DLD1 (cell line): ENCODE data around the gene S100A2.
"Not testable (repeated sequence)": the region's sequence is repeated elsewhere in the genome, so short reads cannot be mapped to it uniquely, and the experiment has no call there.

Experiments
- in situ Hi-C: cut with HindIII; loops from 2 replicates; pipeline ENCODE4 v1.10.0; 2017; ENCODE audit warnings: low sequenced_read_pairs

S100A2 gene

DNA sequence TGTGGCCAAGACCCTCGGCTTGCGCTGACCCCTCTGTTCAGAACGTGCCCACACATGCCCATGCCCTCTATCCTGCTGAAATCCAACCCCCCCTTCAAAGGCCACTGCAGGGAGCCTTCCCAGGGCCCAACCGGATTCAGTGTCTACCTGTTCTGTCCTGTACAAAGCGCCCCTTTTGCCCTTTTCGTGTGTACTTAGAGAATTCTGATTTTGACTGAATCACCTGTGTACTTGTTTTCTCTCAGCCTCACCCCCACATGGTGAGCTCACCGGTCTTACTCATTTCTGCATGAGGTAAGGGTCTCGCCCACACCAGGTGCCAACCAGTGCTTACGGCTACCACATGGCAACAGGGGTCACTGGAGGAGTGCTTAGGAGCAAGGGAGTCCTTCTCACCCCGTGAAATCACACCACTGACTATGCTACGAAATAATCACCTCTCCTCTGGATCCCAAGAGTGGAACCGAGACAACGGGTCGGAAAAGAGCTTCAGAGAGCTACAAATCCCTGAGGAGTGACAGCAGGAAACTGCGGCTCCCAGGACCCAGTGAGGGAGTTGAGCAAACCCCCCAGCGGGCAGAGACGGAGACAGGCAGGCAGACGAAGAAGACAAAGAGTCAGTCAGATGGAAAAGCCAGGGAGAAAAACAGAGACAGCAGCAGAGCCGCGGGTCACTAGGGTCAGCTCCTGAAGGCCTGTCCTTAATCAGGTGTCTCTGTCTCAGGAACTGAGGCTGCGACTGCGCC, 2.1 kb upstream of the S100A2 start:
- in situ Hi-C loops: no loop called here

DNA sequence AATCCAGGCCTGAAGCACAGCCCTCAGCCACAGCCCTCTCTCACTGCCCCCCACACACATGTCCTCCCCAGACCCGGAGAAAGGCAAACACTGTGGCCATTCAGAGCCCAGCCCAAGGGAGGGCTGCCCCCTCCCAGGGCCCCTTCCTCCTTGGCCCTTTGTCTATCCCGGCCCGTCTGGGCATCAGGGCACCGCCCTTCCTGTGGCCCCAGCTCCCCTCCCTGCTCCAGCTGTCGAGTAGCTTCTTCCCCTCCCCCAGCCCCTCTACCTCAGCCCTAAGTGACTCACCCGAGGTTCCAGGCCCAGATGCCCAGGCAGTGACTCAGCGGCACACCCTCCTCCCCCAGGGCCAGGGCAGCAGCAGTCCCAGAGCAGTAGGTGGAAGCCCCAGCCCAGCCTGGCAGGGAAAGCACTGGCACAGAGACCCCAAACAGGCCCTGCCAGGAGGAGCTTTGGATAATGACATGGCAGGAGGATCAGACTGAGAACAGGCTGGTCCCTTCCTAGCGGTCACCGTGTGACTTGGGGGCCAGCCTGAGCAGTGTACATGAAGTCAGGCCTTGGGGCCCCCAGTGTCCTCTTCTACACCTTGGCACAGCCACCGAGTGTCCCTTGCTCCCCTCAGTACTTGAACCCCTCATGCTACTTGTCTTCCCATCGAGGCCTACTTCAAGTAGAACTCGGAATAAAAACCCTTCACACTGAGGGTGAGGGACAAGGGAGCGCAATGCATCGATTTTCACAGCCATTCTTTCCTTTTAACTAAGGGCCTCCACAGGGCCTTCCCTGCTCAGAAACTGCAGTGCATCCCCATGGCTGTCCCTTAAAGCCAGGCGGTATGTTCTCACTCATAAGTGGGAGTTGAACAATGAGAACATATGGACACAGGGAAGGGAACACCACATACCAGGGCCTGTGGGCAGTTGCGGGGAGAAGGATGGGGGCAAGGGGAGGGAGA, 1.0 kb upstream of the S100A2 start:
- in situ Hi-C loops: no loop called here

DNA sequence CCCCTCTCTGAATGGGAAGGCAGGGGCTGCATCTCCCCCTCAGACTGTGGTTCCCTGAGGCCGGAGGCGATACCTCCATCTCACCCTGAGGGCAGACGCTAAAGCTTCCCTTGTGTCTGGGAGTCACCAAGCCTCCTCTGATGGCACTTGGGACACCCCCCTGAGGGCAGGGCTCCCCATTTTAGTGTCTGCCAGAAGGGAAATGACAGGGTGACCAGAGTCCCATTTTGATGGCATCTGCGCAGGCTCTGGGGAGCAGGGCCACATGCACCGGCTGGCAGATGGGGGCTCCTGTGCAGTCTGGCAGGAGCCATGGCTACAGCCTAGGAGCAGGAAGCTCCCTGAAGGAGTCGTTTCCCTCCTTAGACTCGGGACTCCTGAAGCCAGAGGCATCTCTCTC, 1.7 kb downstream of the S100A2 start:
- in situ Hi-C loops: no loop called here

DNA sequence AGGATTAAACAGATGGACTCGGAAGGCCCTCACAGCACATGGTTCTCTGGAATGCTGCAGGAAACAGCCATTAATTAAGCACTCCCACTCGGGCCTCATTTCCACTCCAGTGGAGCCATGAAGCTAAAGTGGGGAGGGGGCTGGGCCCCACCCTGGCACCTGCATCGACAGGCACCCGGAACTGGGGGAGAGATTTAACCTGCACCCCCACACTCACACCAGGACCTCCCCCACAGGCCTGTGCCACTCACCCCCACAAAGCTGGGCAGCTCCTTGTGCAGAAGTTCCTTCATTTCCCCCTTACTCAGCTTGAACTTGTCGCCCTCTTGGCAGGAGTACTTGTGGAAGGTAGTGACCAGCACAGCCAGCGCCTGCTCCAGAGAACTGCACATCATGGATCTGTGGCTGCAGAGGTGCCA, 2.2 kb downstream of the S100A2 start:
- in situ Hi-C loops: no loop called here

DNA sequence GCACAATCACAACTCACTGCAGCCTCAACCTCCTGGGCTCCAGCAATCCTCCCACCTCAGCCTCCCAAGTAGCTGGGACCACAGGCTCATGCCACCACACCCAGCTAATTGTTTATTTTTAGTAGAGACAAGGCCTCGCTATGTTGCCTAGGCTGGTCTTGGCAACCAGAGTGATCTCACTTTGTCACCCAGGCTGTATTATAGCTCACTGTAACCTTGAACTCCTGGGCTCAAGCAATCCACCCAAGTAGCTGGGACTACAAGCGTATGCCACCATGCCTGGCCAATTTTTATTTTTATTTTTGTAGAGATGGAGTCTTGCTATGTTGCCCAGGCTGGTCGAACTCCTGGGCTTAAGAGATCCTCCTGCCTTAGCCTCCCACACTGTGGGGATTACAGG, 3.6 kb downstream of the S100A2 start:
- in situ Hi-C loops: not testable (repeated sequence)

DNA sequence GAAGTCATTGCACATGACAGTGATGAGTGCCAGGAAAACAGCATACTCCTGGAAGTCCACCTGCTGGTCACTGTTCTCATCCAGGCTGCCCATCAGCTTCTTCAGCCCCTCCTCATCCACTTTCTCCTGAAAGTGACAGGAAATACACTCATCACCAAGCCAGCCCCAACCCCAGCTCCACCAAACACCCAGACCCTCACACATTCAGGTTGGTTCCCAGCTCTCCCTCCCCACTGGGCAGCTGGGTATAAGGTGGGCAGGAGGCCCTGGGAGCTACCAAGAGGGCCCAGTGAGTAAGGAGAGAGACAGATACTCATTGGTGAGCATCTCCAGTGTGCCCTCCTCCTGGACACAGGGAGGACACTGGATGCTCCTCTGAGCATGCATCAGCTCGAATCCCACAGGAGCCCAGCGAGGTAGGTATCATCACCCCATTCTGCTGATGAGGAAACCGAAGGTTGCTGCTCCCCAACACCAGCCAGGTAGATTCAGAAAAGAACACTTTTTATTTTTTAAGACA, 4.1 kb downstream of the S100A2 start:
- in situ Hi-C loops: no loop called here

DNA sequence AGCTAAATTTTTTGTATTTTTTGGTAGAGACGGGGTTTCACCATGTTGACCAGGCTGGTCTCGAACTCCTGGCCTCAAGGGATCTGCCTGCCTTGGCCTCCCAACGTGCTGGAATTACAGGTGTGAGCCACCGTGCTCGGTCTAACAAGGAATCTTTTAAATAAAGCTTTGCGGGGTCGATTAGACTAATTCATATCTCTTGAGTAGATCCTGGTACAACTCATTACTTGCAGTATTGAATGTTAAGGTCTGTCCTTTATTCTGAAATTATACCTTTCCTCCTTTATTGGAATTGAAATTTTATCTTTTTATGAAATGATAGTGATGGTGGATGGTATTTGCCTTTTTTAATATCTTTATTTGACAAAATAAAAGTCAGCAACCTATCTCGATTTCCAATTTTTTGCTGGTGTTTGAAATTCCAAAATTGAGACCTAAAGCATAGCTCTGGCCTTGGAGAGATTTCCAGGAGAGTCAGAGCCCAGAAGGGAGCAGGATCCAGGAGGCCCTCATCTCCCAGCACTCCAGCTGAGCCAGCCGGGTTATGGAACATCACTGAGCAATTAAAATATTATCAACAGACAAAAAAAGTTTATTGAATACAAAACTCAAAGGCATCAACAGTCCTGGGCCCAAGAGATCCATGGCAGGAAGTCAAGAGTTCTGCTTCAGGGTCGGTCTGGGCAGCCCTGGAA, 4.7 kb downstream of the S100A2 start:
- in situ Hi-C loops: no loop called here

DNA sequence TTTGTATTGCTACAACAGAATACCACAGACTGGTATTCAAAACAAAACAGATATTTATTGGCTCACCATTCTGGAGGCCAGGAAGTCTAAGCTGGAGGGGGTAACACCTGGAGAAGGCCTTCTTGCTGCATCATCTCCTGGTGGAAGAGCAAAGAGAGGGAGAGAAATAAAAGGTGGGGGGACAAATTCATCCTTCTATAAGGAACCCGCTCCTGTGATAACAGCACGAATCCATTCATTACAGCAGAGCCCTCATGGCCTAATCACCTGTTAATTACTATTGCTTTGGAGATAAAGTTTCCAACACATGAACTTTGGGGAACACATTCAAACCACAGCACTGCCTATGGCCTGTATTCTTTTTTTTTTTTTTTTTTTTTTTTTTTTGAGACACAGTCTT, 5.4 kb downstream of the S100A2 start:
- in situ Hi-C loops: no loop called here

DNA sequence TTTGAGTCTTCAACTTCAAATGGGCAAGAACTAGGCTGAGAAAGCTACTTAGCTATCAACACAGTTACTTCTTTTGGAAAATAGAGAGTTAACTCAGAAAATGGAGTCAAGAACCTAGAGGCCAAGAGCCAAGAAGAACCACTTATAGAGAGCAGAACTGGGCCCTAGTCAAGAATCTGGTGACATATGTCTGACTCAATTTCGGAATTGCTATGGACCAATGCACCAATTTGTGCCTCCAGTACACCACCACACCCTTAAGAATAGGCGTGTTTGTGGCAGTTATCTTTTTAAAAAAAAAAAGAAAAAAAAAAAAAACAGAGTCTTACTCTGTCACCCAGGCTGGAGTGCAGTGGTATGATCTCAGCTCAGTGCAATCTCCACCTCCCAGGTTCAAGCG, 7.8 kb downstream of the S100A2 start:
- in situ Hi-C loops: no loop called here

DNA sequence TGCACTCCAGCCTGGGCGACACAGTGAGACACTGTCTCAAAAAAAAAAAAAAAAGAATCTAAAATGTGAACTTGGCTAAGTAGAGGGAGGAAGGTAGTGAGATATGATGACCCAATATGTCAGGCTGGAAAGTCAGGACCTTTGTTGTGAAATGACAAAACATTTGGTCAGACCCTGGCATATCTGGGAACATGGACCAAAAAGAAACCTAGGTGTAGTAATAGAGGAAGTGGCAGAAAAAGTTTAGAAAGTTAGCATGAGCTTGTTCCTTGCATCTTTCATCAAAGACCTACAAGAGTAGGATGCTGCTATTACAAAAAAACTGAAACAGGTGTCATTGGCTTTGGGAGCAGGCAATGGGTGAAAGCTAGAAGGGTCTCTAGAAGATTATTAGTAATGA, 9.3 kb downstream of the S100A2 start:
- in situ Hi-C loops: no loop called here

DNA sequence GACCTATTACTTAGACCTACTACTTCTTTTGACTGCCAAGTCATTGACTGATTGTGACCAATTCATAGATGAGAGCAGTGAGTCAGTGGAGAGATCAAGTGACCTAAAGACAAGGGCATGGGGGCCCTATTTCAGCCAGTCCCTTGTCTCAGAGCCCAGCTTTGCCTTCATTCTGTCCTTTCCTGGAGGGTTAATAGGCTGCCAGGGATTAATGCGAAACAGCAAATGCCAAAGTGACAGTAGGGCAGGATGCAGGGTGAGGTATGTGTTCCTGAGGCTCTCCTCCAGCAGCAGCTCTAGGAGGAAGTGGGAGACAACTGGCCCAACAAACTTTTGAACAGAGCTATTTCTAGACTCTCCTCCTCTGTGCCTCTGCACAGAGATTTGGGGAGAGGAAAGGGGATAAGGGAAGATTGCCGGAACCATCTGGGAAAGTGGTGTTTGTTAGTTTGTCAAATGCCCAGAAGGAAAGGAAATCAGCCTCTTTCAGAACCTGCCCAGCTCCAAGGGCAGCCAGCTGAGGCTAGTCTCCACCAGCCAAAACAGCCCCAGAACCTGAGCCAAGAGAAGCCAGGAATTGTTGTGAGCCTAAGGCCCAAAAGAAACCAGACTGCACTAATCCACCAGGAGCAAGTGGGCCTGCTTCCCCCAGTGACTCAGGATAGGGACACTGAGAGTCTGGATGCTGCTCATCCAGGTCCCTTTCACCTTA, 11.7 kb downstream of the S100A2 start:
- in situ Hi-C loops: no loop called here

DNA sequence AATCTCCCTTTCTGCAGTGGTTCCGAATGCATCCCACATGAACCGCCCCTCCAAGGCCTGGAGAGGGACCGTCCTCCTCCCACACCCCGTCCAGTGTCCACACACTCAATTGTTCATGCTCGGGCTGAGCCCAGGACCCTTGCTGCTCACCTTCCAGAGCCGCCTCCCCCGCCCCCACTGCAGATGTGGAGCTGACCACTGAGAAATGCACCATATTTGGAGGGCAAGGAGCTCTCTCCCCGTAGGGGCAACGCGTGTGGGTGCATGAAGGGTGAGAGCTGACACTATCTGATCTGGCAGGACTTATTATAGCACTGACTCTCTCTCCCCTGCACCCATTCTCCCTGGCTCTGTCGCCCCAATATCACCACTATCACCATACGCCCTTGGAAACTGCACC, 12.5 kb downstream of the S100A2 start:
- in situ Hi-C loops: no loop called here

DNA sequence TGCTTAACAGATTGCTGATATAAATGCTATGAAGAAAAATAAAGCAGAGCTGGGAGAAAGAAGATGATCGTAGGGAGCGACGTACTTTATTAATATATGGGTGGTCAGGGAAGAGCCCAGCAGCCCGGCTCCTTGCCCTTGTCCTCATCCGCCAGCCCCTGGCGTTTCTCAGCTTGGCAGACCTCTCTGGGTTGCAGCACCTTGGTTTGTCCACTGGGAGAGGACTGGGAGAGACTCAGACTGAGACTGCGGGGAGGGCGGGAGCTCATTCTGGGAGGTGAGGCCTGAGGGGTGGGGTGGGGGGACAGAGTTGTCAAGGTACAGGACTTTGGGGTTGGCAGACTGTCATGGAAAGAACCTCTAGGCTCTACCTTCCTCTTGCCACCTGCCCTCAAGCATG, 13.3 kb downstream of the S100A2 start:
- in situ Hi-C loops: no loop called here

DNA sequence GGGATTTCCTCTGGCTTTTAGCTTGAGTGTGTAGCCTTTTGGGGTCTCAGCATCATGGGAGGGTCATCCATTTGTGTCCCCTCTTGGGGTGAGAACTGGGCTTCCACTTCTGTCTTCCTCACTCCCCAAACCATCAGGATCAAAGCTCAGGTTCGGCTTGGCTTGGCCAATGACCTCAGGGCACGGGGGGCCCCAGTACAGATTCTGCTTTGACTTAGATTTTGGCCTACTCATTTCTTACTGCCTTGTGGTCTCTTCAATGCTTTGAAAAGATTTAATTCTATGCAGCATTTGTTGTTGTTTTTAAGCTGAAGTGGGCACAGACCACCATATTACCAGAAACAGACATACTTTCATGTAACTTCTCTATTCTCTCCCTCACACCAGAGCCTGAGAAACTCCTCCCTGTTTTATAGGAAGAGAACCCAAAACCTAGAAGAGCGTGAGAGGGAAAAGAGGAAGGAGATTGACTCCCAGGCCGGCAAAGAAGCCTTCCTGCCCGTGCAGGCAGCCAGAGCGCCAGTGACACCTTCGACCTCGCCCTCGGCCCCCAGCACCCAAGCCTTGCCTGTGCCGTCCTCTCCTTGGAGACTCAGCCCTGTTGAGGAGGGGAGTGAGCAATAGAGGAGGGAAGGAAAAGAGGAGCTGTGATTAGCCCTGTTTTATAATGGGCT, 14.7 kb downstream of the S100A2 start:
- in situ Hi-C loops: no loop called here

DNA sequence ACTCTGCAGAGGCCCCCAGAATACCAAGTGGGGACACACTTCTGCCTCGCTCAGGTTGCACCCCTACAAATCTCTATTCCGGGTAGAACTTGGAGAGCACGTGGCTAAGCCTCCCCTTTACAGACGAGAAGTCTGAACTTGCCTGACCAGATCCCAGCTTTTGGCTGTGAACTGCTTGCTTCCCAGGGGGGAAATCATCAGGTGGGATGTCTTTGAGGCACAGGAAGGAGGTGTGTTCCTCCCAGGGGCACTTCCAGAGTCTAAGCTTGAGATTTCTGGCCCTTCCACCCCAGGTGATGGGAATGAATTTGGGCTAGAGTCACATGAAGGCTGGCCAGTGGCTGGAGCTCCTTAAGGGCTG, 15.3 kb downstream of the S100A2 start:
- in situ Hi-C loops: no loop called here

DNA sequence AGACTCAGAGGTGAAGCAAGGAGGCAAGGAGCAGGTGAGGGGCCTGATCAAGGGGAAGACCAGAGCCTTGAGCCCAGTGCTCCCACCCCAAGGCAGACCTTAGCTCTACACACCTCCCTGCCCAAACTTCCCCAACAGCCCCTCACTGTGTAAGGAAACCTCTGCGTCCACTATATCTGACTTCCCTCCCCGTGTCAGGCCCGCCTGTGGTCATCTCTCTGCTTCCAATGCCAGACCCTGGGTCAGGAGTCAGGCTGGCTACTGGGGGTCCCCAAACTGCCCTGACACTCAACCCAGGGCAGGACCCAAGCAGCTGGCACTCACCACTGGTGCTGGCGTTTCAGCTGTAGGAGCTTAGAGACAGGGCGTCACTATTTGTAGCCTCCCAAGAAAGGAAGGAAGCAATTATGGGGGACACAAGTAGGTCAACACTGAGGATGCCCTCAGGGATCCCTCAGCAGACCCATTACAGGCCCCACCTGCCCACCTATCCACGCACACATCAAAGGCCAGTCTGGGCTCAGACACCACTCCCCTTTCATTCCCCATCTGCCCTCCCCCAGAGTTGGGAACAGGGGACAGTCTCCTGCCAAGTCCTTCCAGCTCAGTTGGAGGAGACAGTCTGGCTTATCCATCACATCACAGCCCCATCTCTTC, 15.8 kb downstream of the S100A2 start:
- in situ Hi-C loops: no loop called here

DNA sequence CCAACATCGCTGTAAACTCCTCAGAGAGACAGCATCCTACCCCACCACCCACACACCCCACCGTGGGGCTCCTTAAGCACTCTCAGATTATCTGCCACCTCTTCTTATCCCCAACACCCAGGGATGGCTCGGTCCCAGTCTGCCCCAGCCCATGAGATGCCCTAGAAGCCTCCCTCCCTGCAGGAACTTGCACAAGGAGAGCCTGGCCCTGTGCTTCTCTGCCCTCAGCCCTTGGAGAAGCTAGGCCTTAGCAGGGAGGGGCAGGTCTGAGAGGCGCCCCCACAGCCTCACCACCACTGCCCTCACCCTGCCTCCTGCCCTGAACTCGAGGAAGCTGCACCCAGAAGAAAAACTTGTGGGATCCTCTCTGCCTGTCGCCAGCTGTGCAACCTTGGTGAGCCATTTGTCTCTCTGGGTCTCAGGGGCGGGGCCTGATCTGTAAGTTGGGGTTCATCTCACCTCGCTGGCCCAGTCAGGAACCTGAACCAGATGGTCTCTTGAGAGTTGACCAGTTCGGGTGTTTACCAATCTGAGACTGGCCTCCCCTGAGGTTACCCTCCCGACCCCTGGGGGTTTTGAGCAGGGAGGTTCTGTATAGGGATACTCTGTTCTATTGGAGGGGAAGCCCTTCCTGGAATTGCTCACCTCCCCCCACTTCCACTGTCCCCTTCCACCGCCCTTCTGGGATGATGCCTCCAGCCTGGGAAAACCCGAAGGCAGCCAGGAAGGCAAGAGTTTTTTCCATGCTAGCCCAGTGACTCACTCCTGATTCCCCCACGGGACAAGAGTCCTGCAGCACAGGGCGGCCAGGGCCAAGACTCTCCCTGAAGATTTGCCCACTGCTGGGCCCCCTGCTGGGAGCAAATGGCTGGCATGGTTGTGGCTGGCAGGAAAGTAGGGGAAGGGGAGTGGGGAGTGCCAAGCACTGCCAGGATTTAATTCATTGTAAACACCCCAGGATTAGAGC, 16.6 kb downstream of the S100A2 start, which contains the start of gene S100A3:
S100A3 (minus strand) TSS at position 537 of the 967 bp plus-strand sequence. CDS start 773 bp downstream, outside the sequence.
- in situ Hi-C loops: no loop called here
